Left hindlimb (tissue), 1 donor: ENCODE data around the gene IL1RL2.

Experiments used
- DNase-seq: peaks from one replicate; pipeline ENCODE4 v3.0.0-alpha.2; 2018

IL1RL2 gene

GRCh38 chr2:102269200-102269524 lies 82.3 kb downstream of the IL1RL2 start:
- no peak for DNase-seq

GRCh38 chr2:102271844-102272243 lies 85.0 kb downstream of the IL1RL2 start:
- DNase-seq = no peak

- no peak for DNase-seq
These were observed 86.9 kb downstream of the IL1RL2 start for GRCh38 chr2:102273619-102274211.

- DNase-seq = no peak
These were observed 89.9 kb downstream of the IL1RL2 start for GRCh38 chr2:102276549-102277201.

- no peak for DNase-seq
These were observed 90.4 kb downstream of the IL1RL2 start for GRCh38 chr2:102277202-102277700.

- DNase-seq = no peak
These were observed 92.0 kb downstream of the IL1RL2 start for GRCh38 chr2:102278720-102279390.

- no peak for DNase-seq
These were observed 92.5 kb downstream of the IL1RL2 start for GRCh38 chr2:102279391-102279735.

GRCh38 chr2:102282678-102283091 lies 95.9 kb downstream of the IL1RL2 start:
- no peak for DNase-seq

GRCh38 chr2:102283996-102284395 lies 97.2 kb downstream of the IL1RL2 start:
- DNase-seq = no peak

- DNase-seq = no peak
These were observed 97.8 kb downstream of the IL1RL2 start for GRCh38 chr2:102284611-102285010.

- no peak for DNase-seq
These were observed 98.5 kb downstream of the IL1RL2 start for GRCh38 chr2:102285368-102285767.

- no peak for DNase-seq
These were observed 99.2 kb downstream of the IL1RL2 start for GRCh38 chr2:102286041-102286440.

- no peak for DNase-seq
These were observed 102.3 kb downstream of the IL1RL2 start for GRCh38 chr2:102289129-102289528.
